Measurements from ENCODE around the gene HS2ST1. TPM values are rescaled to one million over a fixed set of nuclear protein-coding genes. Genes with fewer than 3 reads are reported as not detected.

The HS2ST1 gene
- total RNA-seq, 1 donor from 2014 or later, result 17.1 TPM

- intact Hi-C loops (cut with micrococcal nuclease), result no loop called here
Measured at GRCh38 chr1:87155170-87155569, 240.7 kb downstream of the HS2ST1 start.

GRCh38 chr1:87155648-87156047 is 241.2 kb downstream of the HS2ST1 start:
- intact Hi-C loops (cut with micrococcal nuclease), result no loop called here

GRCh38 chr1:87156124-87156523 is 241.7 kb downstream of the HS2ST1 start:
- intact Hi-C loops (cut with micrococcal nuclease), result no loop called here

GRCh38 chr1:87159378-87159915 is 245.0 kb downstream of the HS2ST1 start:
- intact Hi-C loops (cut with micrococcal nuclease), result no loop called here

Other genes starting within 250 kb of the HS2ST1 start
- 74.5 and 78.3 TPM in 2 replicates for gene SH3GLB1, start 210.1 kb upstream of the HS2ST1 start, total RNA-seq
- gene SELENOF, start 509 bp upstream of the HS2ST1 start, total RNA-seq, result 200 and 207 TPM in 2 replicates

Data from T-helper 1 cell treated with Interleukin-12 subunit alpha and Interleukin-12 subunit beta and Interleukin-4 antibody, amounts not matched to agents 30 ng/mL and 1 ng/mL, for 36 hours (primary cell).